Measurements from ENCODE around the gene CALHM5. TPM values are rescaled to one million over a fixed set of nuclear protein-coding genes. Genes with fewer than 3 reads are reported as not detected.

The CALHM5 gene
- total RNA-seq, 1 donor from 2014 or later = not detected

DNA sequence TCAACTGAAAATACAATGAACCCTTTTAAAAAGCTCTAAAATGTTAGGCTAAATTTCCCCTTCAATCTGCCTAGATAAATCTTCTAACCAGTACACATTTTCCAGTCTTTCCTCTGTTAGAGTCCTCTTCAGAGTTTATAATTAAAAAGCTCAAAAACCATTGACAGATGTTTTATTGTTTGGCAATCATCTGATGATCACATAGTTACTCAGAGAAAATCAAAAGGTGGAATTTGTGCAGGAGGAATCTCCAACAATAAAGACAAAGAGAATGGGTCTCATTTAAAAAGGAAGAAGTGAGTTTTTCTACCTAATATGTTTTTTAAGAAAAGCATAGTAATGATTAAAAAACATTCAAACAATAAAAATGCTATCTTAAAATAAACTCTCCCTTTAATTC, 31.0 kb downstream of the CALHM5 start:
- CTCF ChIA-PET = interaction anchor here (1.0 to 7.1 kb wide), 3 partner anchors 19 to 326 kb away, joined by 3 to 37 read pairs (median 18); no protein-coding TSS in a partner anchor
- no peaks in the 10 kb centered on the region for H3K9me3 Mint-ChIP-seq
- no peak overlapping the region for H3K27ac Mint-ChIP-seq
- H3K4me3 Mint-ChIP-seq = no peak overlapping the region
- TF ChIP-seq, protein P1, sequence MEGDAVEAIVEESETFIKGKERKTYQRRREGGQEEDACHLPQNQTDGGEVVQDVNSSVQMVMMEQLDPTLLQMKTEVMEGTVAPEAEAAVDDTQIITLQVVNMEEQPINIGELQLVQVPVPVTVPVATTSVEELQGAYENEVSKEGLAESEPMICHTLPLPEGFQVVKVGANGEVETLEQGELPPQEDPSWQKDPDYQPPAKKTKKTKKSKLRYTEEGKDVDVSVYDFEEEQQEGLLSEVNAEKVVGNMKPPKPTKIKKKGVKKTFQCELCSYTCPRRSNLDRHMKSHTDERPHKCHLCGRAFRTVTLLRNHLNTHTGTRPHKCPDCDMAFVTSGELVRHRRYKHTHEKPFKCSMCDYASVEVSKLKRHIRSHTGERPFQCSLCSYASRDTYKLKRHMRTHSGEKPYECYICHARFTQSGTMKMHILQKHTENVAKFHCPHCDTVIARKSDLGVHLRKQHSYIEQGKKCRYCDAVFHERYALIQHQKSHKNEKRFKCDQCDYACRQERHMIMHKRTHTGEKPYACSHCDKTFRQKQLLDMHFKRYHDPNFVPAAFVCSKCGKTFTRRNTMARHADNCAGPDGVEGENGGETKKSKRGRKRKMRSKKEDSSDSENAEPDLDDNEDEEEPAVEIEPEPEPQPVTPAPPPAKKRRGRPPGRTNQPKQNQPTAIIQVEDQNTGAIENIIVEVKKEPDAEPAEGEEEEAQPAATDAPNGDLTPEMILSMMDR (IDR thresholded peaks at IDR 0.05) = no peak
- peaks cover 18% of the 10 kb centered on the region for H3K27me3 Mint-ChIP-seq
- ATAC-seq (ENCODE audit: low read depth) (no peak), DNase-seq (no peak)
- no peaks in the 10 kb centered on the region for H3K4me1 Mint-ChIP-seq
- intact Hi-C loops (cut with micrococcal nuclease) = no loop called here
- POLR2A ChIA-PET = no interaction called here
- no peaks in the 10 kb centered on the region for H3K36me3 Mint-ChIP-seq (ENCODE audit: low read depth)

DNA sequence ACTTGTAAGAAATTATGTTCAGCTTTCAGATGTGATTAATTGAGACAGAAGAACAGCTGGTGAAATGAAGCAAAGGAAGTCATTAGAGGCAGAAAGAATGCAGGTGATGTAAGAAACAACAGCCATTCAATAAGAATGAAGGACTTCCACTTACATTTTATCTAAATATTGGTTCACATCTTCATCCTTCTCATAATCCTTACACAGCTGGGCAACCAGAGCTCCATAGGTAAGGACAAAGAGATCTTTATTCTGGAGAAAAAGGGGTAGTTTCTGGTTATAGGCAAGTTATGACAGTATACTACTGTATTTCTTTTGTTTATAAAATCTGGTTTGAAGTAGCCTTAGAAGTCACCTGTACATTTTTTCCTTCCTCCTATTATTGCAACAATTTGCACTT, 31.7 kb downstream of the CALHM5 start:
- ChIA-PET POLR2A (no interaction called here), CTCF (interaction anchor here (2.8 to 7.1 kb wide), 2 partner anchors 18 to 255 kb away, joined by 18 to 37 read pairs; no protein-coding TSS in a partner anchor)
- H3K4me3 Mint-ChIP-seq = no peak overlapping the region
- no peak for ATAC-seq (ENCODE audit: low read depth)
- H3K9me3 Mint-ChIP-seq = no peaks in the 10 kb centered on the region
- TF ChIP-seq, protein P1 (IDR thresholded peaks at IDR 0.05) = no peak
- H3K4me1 Mint-ChIP-seq = no peaks in the 10 kb centered on the region
- DNase-seq = no peak
- peaks cover 18% of the 10 kb centered on the region for H3K27me3 Mint-ChIP-seq
- no peak overlapping the region for H3K27ac Mint-ChIP-seq
- no peaks in the 10 kb centered on the region for H3K36me3 Mint-ChIP-seq (ENCODE audit: low read depth)
- intact Hi-C loops (cut with micrococcal nuclease) = no loop called here

DNA sequence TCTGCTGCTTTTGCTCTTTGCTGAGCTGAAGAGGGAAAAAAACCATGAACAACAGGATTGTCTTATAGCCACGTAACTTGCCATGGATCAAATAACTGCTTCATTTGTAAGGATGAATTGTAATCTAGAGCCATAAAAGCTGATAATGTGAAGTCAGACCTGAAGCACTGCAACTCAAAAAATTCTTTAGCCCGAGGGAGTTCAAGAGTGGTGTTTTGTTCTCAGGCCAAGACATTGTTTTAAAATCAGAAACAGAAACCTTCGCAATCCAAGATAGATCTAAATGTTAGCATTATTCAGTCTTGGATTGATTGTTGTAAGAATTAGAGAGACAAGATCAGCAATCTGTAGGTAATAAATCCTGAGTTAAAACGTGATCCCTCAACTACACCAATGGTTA, 34.2 kb downstream of the CALHM5 start, which contains the start of gene TRAPPC3L:
TSS of gene TRAPPC3L (minus strand) at position 34 of the 400 bp plus-strand sequence. CDS start 170 bp downstream, outside the sequence.
- intact Hi-C loops (cut with micrococcal nuclease) = no loop called here
- no peak for ATAC-seq (ENCODE audit: low read depth)
- H3K9me3 Mint-ChIP-seq = no peaks in the 10 kb centered on the region
- no peaks in the 10 kb centered on the region for H3K36me3 Mint-ChIP-seq (ENCODE audit: low read depth)
- H3K4me3 Mint-ChIP-seq = no peak within 1 kb of the TSS
- no peak for DNase-seq
- H3K4me1 Mint-ChIP-seq = no peaks in the 10 kb centered on the region
- TF ChIP-seq, protein P1 (IDR thresholded peaks at IDR 0.05) = no peak
- H3K27ac Mint-ChIP-seq = no peak within 1 kb of the TSS
- H3K27me3 Mint-ChIP-seq = peaks cover 16% of the 10 kb centered on the region
- ChIA-PET CTCF (interaction anchor here (0.6 to 1.2 kb wide), 3 partner anchors 10 to 86 kb away, joined by 3 to 4 read pairs (median 3); no protein-coding TSS in a partner anchor), POLR2A (no interaction called here)

DNA sequence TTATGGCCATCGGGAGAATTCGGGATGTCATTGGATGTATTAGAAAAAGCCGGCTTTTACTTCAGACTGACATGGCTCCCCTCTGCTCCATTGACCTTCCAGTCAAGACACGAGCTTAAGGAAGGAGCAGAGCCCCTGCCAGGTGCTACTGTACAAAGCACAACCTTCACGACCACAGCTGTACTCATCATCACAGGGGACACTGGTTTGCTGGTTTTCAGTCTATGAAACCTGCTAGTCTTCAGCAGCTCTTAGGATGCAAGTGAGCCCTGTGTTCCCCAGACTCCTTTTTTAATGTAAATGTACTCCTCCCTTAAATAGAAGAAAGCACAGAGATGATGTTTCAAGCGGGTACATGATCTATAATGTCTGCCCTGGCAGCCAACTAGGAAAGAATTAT, 35.9 kb downstream of the CALHM5 start:
- TF ChIP-seq, protein P1 (IDR thresholded peaks at IDR 0.05) = no peak
- H3K4me3 Mint-ChIP-seq = no peak overlapping the region
- intact Hi-C loops (cut with micrococcal nuclease) = no loop called here
- no peaks in the 10 kb centered on the region for H3K4me1 Mint-ChIP-seq
- ChIA-PET POLR2A (interaction anchor here (0.6 kb wide), 1 partner anchor 268 kb away, joined by 3 read pairs; the partner anchor contains the start of gene TSPYL1), CTCF (interaction anchor here (1.3 kb wide), 1 partner anchor 14 kb away, joined by 4 read pairs; no protein-coding TSS in a partner anchor)
- H3K27me3 Mint-ChIP-seq = peaks cover 15% of the 10 kb centered on the region
- H3K36me3 Mint-ChIP-seq (ENCODE audit: low read depth) = no peaks in the 10 kb centered on the region
- no peak for ATAC-seq (ENCODE audit: low read depth)
- no peaks in the 10 kb centered on the region for H3K9me3 Mint-ChIP-seq
- no peak overlapping the region for H3K27ac Mint-ChIP-seq
- no peak for DNase-seq

DNA sequence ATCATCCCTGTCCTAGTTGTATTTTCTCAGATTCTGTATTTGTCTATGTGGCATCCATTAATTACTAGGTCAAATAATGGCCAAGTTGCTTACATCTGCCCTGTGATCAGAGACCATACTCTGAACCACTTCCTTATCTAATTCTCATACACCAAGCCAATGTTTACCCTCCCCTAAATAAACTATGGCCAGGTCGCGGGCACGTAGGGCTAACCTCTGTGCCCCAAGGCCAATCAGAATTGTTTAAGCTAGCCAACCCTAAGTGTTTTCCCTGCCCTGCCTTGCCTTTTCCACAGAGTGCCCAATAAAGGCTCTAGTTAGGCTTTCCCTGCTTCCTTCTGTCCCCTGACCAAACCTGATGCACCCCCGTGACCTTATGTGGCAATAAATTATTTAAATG, 39.4 kb downstream of the CALHM5 start:
- ChIA-PET CTCF (interaction anchor here (1.0 to 1.2 kb wide), 2 partner anchors 10 to 19 kb away, joined by 3 read pairs; no protein-coding TSS in a partner anchor), POLR2A (no interaction called here)
- Mint-ChIP-seq H3K4me3 (no peak overlapping the region), H3K27me3 (peaks cover 11% of the 10 kb centered on the region), H3K36me3 (ENCODE audit: low read depth) (no peaks in the 10 kb centered on the region), H3K9me3 (no peaks in the 10 kb centered on the region), H3K4me1 (no peaks in the 10 kb centered on the region), H3K27ac (no peak overlapping the region)
- TF ChIP-seq, protein P1 (IDR thresholded peaks at IDR 0.05) = no peak
- no peak for DNase-seq
- intact Hi-C loops (cut with micrococcal nuclease) = no loop called here
- no peak for ATAC-seq (ENCODE audit: low read depth)

All from activated B cell treated with CpG ODN at 0.5 μM for 24 hours (primary cell).